GM12878 (cell line): ENCODE measurements around the gene B3GNT3. TPM values are rescaled to one million over a fixed set of nuclear protein-coding genes. Genes with fewer than 3 reads are reported as not detected.
A peak's percentile ranks its signal among the peaks of the same experiment; 100 is the strongest.

Source experiments
- ATAC-seq: fragments of 200-7000 bp; cut with Tn5 transposase; 3 replicates; pipeline ENCODE4 v1.9.1; 2020; ENCODE audit warnings: mild to moderate bottlenecking, moderate library complexity
- BruUV-seq: library from RNA; stranded (reverse); fragments of 400-500 nt; replicated peaks from 2 replicates; lab custom pipeline; 2021; lab: Mats Ljungman, UMichigan
- CTCF ChIA-PET: fragments of 300-600 bp; sonication (Branson Sonifier 250); formaldehyde crosslinking; extraction: SDS; loops from one replicate; lab custom pipeline; 2021; ENCODE audit warnings: inconsistent platforms; lab: Yijun Ruan, JAX
- POLR2A ChIA-PET: fragments of 350-600 bp; formaldehyde crosslinking; extraction: SDS; loops from one replicate; lab custom pipeline; 2021; ENCODE audit warnings: inconsistent platforms; lab: Charles Lee
- RAD21 ChIA-PET: fragments of 300-600 bp; sonication (Branson Sonifier 250); formaldehyde crosslinking; loops from one replicate; lab custom pipeline; 2023; ENCODE audit warnings: antibody characterized with exemption; ENCODE audit not compliant: unreplicated experiment; lab: Charles Lee
- SMC1A ChIA-PET: fragments of 300-600 bp; sonication (Branson Sonifier 250); formaldehyde crosslinking; loops from one replicate; lab custom pipeline; 2023; ENCODE audit not compliant: unreplicated experiment, uncharacterized antibody; lab: Charles Lee
- DNase-seq: peaks from one replicate; pipeline ENCODE4 v3.0.0-alpha.2; 2011; ENCODE audit warnings: low read depth, low spot score
- FAIRE-seq: peaks from 3 replicates; lab custom pipeline; 2011; peaks lifted over from hg19 to GRCh38; lab: Jason Lieb, UNC
- H2AFZ ChIP-seq: 2 replicates; pipeline ENCODE4 v1.6.0; 2011; ENCODE audit warnings: low read depth, low read length, control low read depth; ENCODE audit not compliant: control insufficient read depth
- H3K27ac ChIP-seq: 2 replicates; pipeline ENCODE4 v1.5.1; 2011; ENCODE audit warnings: control low read depth; ENCODE audit not compliant: control insufficient read depth, insufficient read depth
- H3K27me3 ChIP-seq, 2 experiments: replicated peaks in 1 of 2; 2 replicates each; pipeline versions ENCODE4 v1.6.0 to v1.6.1; 2011; ENCODE audit warnings: low read length in 1 of 2; ENCODE audit not compliant: control insufficient read depth in 2 of 2, insufficient read depth in 2 of 2
- H3K36me3 ChIP-seq, 2 experiments: 2 replicates each; pipeline ENCODE4 v1.5.1; 2011; ENCODE audit warnings: low read length in 1 of 2; ENCODE audit not compliant: control insufficient read depth in 2 of 2, insufficient read depth in 2 of 2
- H3K4me1 ChIP-seq: 2 replicates; pipeline ENCODE4 v1.6.1; 2011; ENCODE audit warnings: mild to moderate bottlenecking, low read length, moderate library complexity, mixed read lengths; ENCODE audit not compliant: control insufficient read depth, insufficient read depth
- H3K4me2 ChIP-seq: 2 replicates; pipeline ENCODE4 v1.6.0; 2011; ENCODE audit warnings: control low read depth; ENCODE audit not compliant: control insufficient read depth, insufficient read depth
- H3K4me3 ChIP-seq: fragments of 200-600 bp; sonication (generic); 2 replicates; pipeline ENCODE4 v1.5.1; 2016
- H3K79me2 ChIP-seq: 2 replicates; pipeline ENCODE4 v1.6.0; 2011; ENCODE audit warnings: low read length; ENCODE audit not compliant: control insufficient read depth, insufficient read depth
- H3K9ac ChIP-seq: 2 replicates; pipeline ENCODE4 v1.8.0; 2011; ENCODE audit warnings: low read length, control low read depth, mixed read lengths; ENCODE audit not compliant: control insufficient read depth, insufficient read depth
- H3K9me3 ChIP-seq: replicated peaks from 3 replicates; pipeline ENCODE4 v1.5.1; 2011; ENCODE audit warnings: mild to moderate bottlenecking, low read length; ENCODE audit not compliant: control insufficient read depth, insufficient read depth
- H4K20me1 ChIP-seq: 2 replicates; pipeline ENCODE4 v1.6.0; 2011; ENCODE audit not compliant: control insufficient read depth, insufficient read depth
- BMI1 ChIP-seq: fragments of 450-650 bp; IDR thresholded peaks from 2 replicates; pipeline ENCODE4 v1.6.1; 2016; ENCODE audit warnings: mild to moderate bottlenecking, moderate library complexity, borderline replicate concordance
- CHD4 ChIP-seq: fragments of 200-600 bp; sonication (generic); IDR thresholded peaks from 2 replicates; pipeline ENCODE4 v1.6.1; 2016; ENCODE audit warnings: mild to moderate bottlenecking
- DPF2 ChIP-seq: fragments of 450-650 bp; IDR thresholded peaks from 2 replicates; pipeline ENCODE4 v1.6.1; 2017; ENCODE audit warnings: mild to moderate bottlenecking
- ETV6 ChIP-seq, 2 experiments: fragments of 450-650 bp in 1 of 2; IDR thresholded peaks in 1 of 2; conservative IDR thresholded peaks in 1 of 2; 2 replicates each; pipeline ENCODE4 v1.6.1; 2014; ENCODE audit warnings: antibody characterized with exemption in 1 of 2, borderline replicate concordance in 1 of 2, low read depth in 1 of 2, mild to moderate bottlenecking in 1 of 2, moderate library complexity in 1 of 2
- KDM1A ChIP-seq: fragments of 200-600 bp; sonication (generic); IDR thresholded peaks from 2 replicates; pipeline ENCODE4 v1.6.1; 2016; ENCODE audit warnings: borderline replicate concordance
- NFYB ChIP-seq: IDR thresholded peaks from 2 replicates; pipeline ENCODE4 v1.6.1; 2011; ENCODE audit warnings: low read depth, mild to moderate bottlenecking, low read length, improper control_type of control experiment, moderate library complexity; ENCODE audit not compliant: insufficient read depth
- NKRF ChIP-seq: fragments of 450-650 bp; conservative IDR thresholded peaks from 2 replicates; pipeline ENCODE4 v1.6.1; 2017; ENCODE audit warnings: mild to moderate bottlenecking, moderate library complexity
- PML ChIP-seq: IDR thresholded peaks from 2 replicates; pipeline ENCODE4 v1.6.1; 2012; ENCODE audit warnings: low read length, inconsistent platforms
- POLR2AphosphoS2 ChIP-seq: IDR thresholded peaks from 2 replicates; pipeline ENCODE4 v1.6.1; 2011; ENCODE audit warnings: low read depth, mild to moderate bottlenecking, low read length, improper control_type of control experiment, moderate library complexity
- SREBF2 ChIP-seq: IDR thresholded peaks from 2 replicates; pipeline ENCODE4 v1.6.1; 2012; ENCODE audit warnings: mild to moderate bottlenecking, low read length
- SRF ChIP-seq, 2 experiments: IDR thresholded peaks; 2 replicates each; pipeline ENCODE4 v1.6.1; 2011; ENCODE audit warnings: low read depth in 2 of 2, low read length in 2 of 2, mild to moderate bottlenecking in 1 of 2, moderate library complexity in 1 of 2
- SUPT20H ChIP-seq: IDR thresholded peaks from 2 replicates; pipeline ENCODE4 v1.6.1; 2011; ENCODE audit warnings: low read depth, mild to moderate bottlenecking, low read length, moderate library complexity, borderline replicate concordance; ENCODE audit not compliant: control insufficient read depth
- TCF12 ChIP-seq: IDR thresholded peaks from 2 replicates; pipeline ENCODE4 v1.6.1; 2011; ENCODE audit warnings: low read depth, mild to moderate bottlenecking, low read length
- TCF7 ChIP-seq: IDR thresholded peaks from 2 replicates; pipeline ENCODE4 v1.6.1; 2014; ENCODE audit warnings: antibody characterized with exemption, borderline replicate concordance
- YBX1 ChIP-seq: fragments of 450-650 bp; IDR thresholded peaks from 2 replicates; pipeline ENCODE4 v1.6.1; 2016; ENCODE audit warnings: antibody characterized with exemption
- ZBTB33 ChIP-seq: fragments of 450-650 bp; IDR thresholded peaks from 2 replicates; pipeline ENCODE4 v1.6.1; 2017; ENCODE audit warnings: mild to moderate bottlenecking
- WGBS: methylation state at CpG from one replicate; pipeline ENCODE4 v1.1.6; 2016; ENCODE audit warnings: low lambda C conversion rate; ENCODE audit not compliant: insufficient replicate concordance, insufficient coverage; ENCODE audit errors: missing lambda C conversion rate; 5-methylcytosine and 5-hydroxymethylcytosine counted together
- in situ Hi-C: fragments of 300-500 bp; cut with MboI; formaldehyde crosslinking; loops from 9 replicates; pipeline ENCODE4 v1.14.3; 2018; ENCODE audit warnings: mixed read lengths
- intact Hi-C: fragments of 100-400 bp; cut with micrococcal nuclease; formaldehyde crosslinking; loops from one replicate; pipeline ENCODE4 v1.14.2; 2022; ENCODE audit not compliant: unreplicated experiment
- polyA plus RNA-seq, 11 experiments: library from polyadenylated mRNA; depleted of rRNA in 4 of 11; unstranded in 6 of 11; stranded (reverse) in 5 of 11; fragments of >200 nt; fragmentation: Nextera tagmentation in 4 of 11; fragmentation: Illumina TruSeq in 1 of 11; extraction: Ambion mirVana in 4 of 11; extraction: Trizol in 1 of 11; gene quantifications; 1 replicate in 1 of 11; 2 replicates in 10 of 11; pipeline versions ENCODE4 v1.2.1 to v1.2.3, GENCODE V29; 2011 to 2016; ENCODE audit warnings: inconsistent platforms in 2 of 11, missing spikeins in 2 of 11, low read depth in 1 of 11
- total RNA-seq, 4 experiments: library from RNA; depleted of rRNA in 3 of 4; stranded (reverse); fragments of >200 nt in 3 of 4; fragmentation: Illumina TruSeq in 1 of 4; extraction: Trizol in 1 of 4; gene quantifications; 2 replicates each; pipeline versions ENCODE4 v1.2.1 to v1.2.3, GENCODE V29; 2013 to 2021
- TF ChIP-seq, protein P1 (sequence below): fragments of 450-650 bp; IDR thresholded peaks from 2 replicates; pipeline ENCODE4 v1.6.1; 2017; ENCODE audit warnings: borderline replicate concordance

B3GNT3 gene
- total and polyA plus RNA-seq, 10 of the 15 experiments (the other 5 are each of a cell fraction or from before 2014, with no cell fraction given) = not detected

- Histone ChIP-seq H3K27ac (no peak overlapping the region), H4K20me1 (no peaks in the 10 kb centered on the region), H3K36me3 (peaks cover 6 to 16% of the 10 kb centered on the region in 2 experiments), H3K4me1 (peaks cover 15% of the 10 kb centered on the region; the same call in 1 of the 2 replicates), H3K4me3 (no peak overlapping the region), H3K4me2 (no peak overlapping the region), H3K27me3 (no peaks in the 10 kb centered on the region), H3K79me2 (no peaks in the 10 kb centered on the region; the same call in 1 of the 2 replicates), H2AFZ (no peak overlapping the region), H3K9ac (no peak overlapping the region), H3K9me3 (no peaks in the 10 kb centered on the region; the same call in 2 of the 3 replicates)
- no peak for DNase-seq
- CTCF ChIA-PET = interaction anchor here (8.0 kb wide), 1 partner anchor 59 kb away, joined by 108 read pairs; no protein-coding TSS in a partner anchor
- intact Hi-C loops (no loop called here), in situ Hi-C loops (no loop called here)
- ATAC-seq = peak; percentile 73
- POLR2A ChIA-PET = interaction anchor here (1.0 to 1.2 kb wide), 3 partner anchors 8 to 44 kb away, joined by 3 to 4 read pairs (median 3); no protein-coding TSS in a partner anchor
- RAD21 ChIA-PET = interaction anchor here (0.8 to 1.3 kb wide), 3 partner anchors 8 to 44 kb away, joined by 3 to 5 read pairs (median 3); partner anchors contain the start of gene MAP1S
- SMC1A ChIA-PET = interaction anchor here (0.9 kb wide), 1 partner anchor 44 kb away, joined by 4 read pairs; no protein-coding TSS in a partner anchor
- no peak for FAIRE-seq
- no TSS peak for BruUV-seq
- WGBS = 91% methylated on average over 17 of the region's 17 CpGs
- TF ChIP-seq NKRF (no peak), ETV6 (conservative IDR thresholded peaks at IDR 0.05 in 1 of 2, IDR thresholded peaks at IDR 0.05 in 1 of 2; ENCODE audit: borderline replicate concordance in 1 of 2, low read depth in 1 of 2) (no peak), SRF (IDR thresholded peaks at IDR 0.05; ENCODE audit: low read depth in 2 of 2, low read length in 2 of 2) (no peak), PML (no peak), TCF12 (no peak), KDM1A (0 out of 2 replicates have a peak, but pooled peaks have one; percentile 36), SUPT20H (no peak), TCF7 (no peak), BMI1 (peak; percentile 69), NFYB (peak; percentile 58), SREBF2 (no peak), DPF2 (no peak), YBX1 (no peak), ZBTB33 (no peak), POLR2AphosphoS2 (no peak), CHD4 (no peak)
- TF ChIP-seq, protein P1, sequence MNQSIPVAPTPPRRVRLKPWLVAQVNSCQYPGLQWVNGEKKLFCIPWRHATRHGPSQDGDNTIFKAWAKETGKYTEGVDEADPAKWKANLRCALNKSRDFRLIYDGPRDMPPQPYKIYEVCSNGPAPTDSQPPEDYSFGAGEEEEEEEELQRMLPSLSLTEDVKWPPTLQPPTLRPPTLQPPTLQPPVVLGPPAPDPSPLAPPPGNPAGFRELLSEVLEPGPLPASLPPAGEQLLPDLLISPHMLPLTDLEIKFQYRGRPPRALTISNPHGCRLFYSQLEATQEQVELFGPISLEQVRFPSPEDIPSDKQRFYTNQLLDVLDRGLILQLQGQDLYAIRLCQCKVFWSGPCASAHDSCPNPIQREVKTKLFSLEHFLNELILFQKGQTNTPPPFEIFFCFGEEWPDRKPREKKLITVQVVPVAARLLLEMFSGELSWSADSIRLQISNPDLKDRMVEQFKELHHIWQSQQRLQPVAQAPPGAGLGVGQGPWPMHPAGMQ = no peak
Observed at GRCh38 chr19:17762505-17763229, 32.3 kb upstream of the B3GNT3 start.
